H9 (cell line): ENCODE data around the gene LAIR1. TPM values are rescaled to one million over a fixed set of nuclear protein-coding genes. Genes with fewer than 3 reads are reported as not detected.

Experiments used
- DNase-seq: peaks from one replicate; pipeline ENCODE4 v3.0.0-alpha.2; 2017
- H2AFZ ChIP-seq: one replicate; pipeline ENCODE4 v1.6.1; 2013; ENCODE audit warnings: mild to moderate bottlenecking, low read length, control low read depth, moderate library complexity
- H2AK5ac ChIP-seq: 2 replicates; pipeline ENCODE4 v1.6.1; 2013; ENCODE audit warnings: low read length, control low read depth, mixed read lengths; ENCODE audit not compliant: insufficient read length
- H2BK120ac ChIP-seq: one replicate; pipeline ENCODE4 v1.6.1; 2013; ENCODE audit warnings: low read depth, mild to moderate bottlenecking, low read length, control low read depth, inconsistent platforms; ENCODE audit not compliant: poor library complexity, severe bottlenecking
- H2BK12ac ChIP-seq: 2 replicates; pipeline ENCODE4 v1.6.1; 2013; ENCODE audit warnings: low read length, control low read depth, mixed read lengths, low read depth; ENCODE audit not compliant: insufficient read length
- H2BK15ac ChIP-seq: 2 replicates; pipeline ENCODE4 v1.6.1; 2013; ENCODE audit warnings: low read depth, low read length, control low read depth
- H2BK20ac ChIP-seq: one replicate; pipeline ENCODE4 v1.6.1; 2013; ENCODE audit warnings: low read depth, mild to moderate bottlenecking, low read length, control low read depth, inconsistent platforms; ENCODE audit not compliant: poor library complexity, severe bottlenecking
- H2BK5ac ChIP-seq: 2 replicates; pipeline ENCODE4 v1.6.1; 2013; ENCODE audit warnings: low read length, control low read depth, mixed read lengths; ENCODE audit not compliant: insufficient read length
- H3K14ac ChIP-seq: 2 replicates; pipeline ENCODE4 v1.6.1; 2013; ENCODE audit warnings: low read length, control low read depth; ENCODE audit not compliant: insufficient read depth
- H3K18ac ChIP-seq: 2 replicates; pipeline ENCODE4 v1.6.1; 2013; ENCODE audit warnings: low read depth, mild to moderate bottlenecking, mixed read lengths, low read length, control low read depth; ENCODE audit not compliant: insufficient read length
- H3K23ac ChIP-seq: 2 replicates; pipeline ENCODE4 v1.6.1; 2013; ENCODE audit warnings: low read length, control low read depth, mixed read lengths, low read depth; ENCODE audit not compliant: insufficient read length
- H3K23me2 ChIP-seq: 2 replicates; pipeline ENCODE4 v1.6.1; 2013; ENCODE audit warnings: low read depth, mild to moderate bottlenecking, mixed read lengths, low read length, control low read depth; ENCODE audit not compliant: insufficient read length, poor library complexity, severe bottlenecking
- H3K27ac ChIP-seq: 2 replicates; pipeline ENCODE4 v1.5.1; 2013; ENCODE audit warnings: low read length, control low read depth, mixed read lengths, low read depth; ENCODE audit not compliant: insufficient read length
- H3K27me3 ChIP-seq: 2 replicates; pipeline ENCODE4 v1.6.1; 2013; ENCODE audit warnings: low read length, control low read depth, inconsistent platforms; ENCODE audit not compliant: insufficient read depth
- H3K4ac ChIP-seq: 2 replicates; pipeline ENCODE4 v1.6.1; 2013; ENCODE audit warnings: low read depth, mild to moderate bottlenecking, control low read depth, inconsistent platforms, low read length, moderate library complexity
- H3K4me1 ChIP-seq: 2 replicates; pipeline ENCODE4 v1.6.1; 2013; ENCODE audit warnings: low read length, control low read depth, inconsistent platforms; ENCODE audit not compliant: insufficient read depth
- H3K4me2 ChIP-seq: 2 replicates; pipeline ENCODE4 v1.6.1; 2013; ENCODE audit warnings: low read length, control low read depth, mixed read lengths; ENCODE audit not compliant: insufficient read length, insufficient read depth
- H3K56ac ChIP-seq: 2 replicates; pipeline ENCODE4 v1.6.1; 2013; ENCODE audit warnings: low read depth, mild to moderate bottlenecking, mixed read lengths, low read length, control low read depth; ENCODE audit not compliant: insufficient read length
- H3K79me1 ChIP-seq: 2 replicates; pipeline ENCODE4 v1.6.1; 2013; ENCODE audit warnings: low read depth, mild to moderate bottlenecking, moderate library complexity, low read length, control low read depth, inconsistent platforms; ENCODE audit not compliant: insufficient read depth, poor library complexity, severe bottlenecking
- H3K79me2 ChIP-seq: 2 replicates; pipeline ENCODE4 v1.6.1; 2013; ENCODE audit warnings: low read length, control low read depth, inconsistent platforms; ENCODE audit not compliant: insufficient read depth
- H3K9ac ChIP-seq: 2 replicates; pipeline ENCODE4 v1.6.1; 2013; ENCODE audit warnings: low read length, control low read depth, mixed read lengths; ENCODE audit not compliant: insufficient read length; ENCODE audit errors: extremely low read depth
- H3K9me3 ChIP-seq: one replicate; pipeline ENCODE4 v1.6.1; 2013; ENCODE audit warnings: low read depth, low read length, inconsistent platforms; ENCODE audit not compliant: control insufficient read depth
- H3T11ph ChIP-seq: one replicate; pipeline ENCODE4 v1.6.1; 2013; ENCODE audit warnings: mild to moderate bottlenecking, low read length, control low read depth, inconsistent platforms
- H4K20me1 ChIP-seq: one replicate; pipeline ENCODE4 v1.6.1; 2013; ENCODE audit not compliant: control insufficient read depth, insufficient read length, insufficient read depth
- H4K5ac ChIP-seq: 2 replicates; pipeline ENCODE4 v1.6.1; 2013; ENCODE audit warnings: low read depth, mild to moderate bottlenecking, mixed read lengths, low read length, control low read depth; ENCODE audit not compliant: insufficient read length
- H4K8ac ChIP-seq: replicated peaks from 2 replicates; pipeline ENCODE4 v1.6.1; 2013; ENCODE audit warnings: low read length, control low read depth, mixed read lengths, low read depth; ENCODE audit not compliant: insufficient read length
- H4K91ac ChIP-seq: 2 replicates; pipeline ENCODE4 v1.6.1; 2013; ENCODE audit warnings: low read depth, mild to moderate bottlenecking, moderate library complexity, mixed read lengths, low read length, control low read depth; ENCODE audit not compliant: insufficient read length
- H3K27ac Mint-ChIP-seq, 3 experiments: 2 replicates in 2 of 3; 3 replicates in 1 of 3; pipeline ENCODE4 v1.8.0; 2020 to 2021; ENCODE audit warnings: mixed read lengths in 3 of 3, mild to moderate bottlenecking in 1 of 3, moderate library complexity in 1 of 3
- H3K27me3 Mint-ChIP-seq: 2 replicates; pipeline ENCODE4 v1.8.0; 2021; ENCODE audit warnings: low read depth, mild to moderate bottlenecking, moderate library complexity, mixed read lengths
- H3K36me3 Mint-ChIP-seq, 3 experiments: 2 replicates in 2 of 3; 3 replicates in 1 of 3; pipeline ENCODE4 v1.8.0; 2020 to 2021; ENCODE audit warnings: low read depth in 3 of 3, mixed read lengths in 3 of 3; ENCODE audit not compliant: insufficient read depth in 1 of 3
- H3K4me1 Mint-ChIP-seq, 2 experiments: 2 replicates each; pipeline ENCODE4 v1.8.0; 2020; ENCODE audit warnings: mixed read lengths in 2 of 2
- H3K4me3 Mint-ChIP-seq, 2 experiments: 2 replicates in 1 of 2; 3 replicates in 1 of 2; pipeline ENCODE4 v1.8.0; 2020 to 2021; ENCODE audit warnings: mild to moderate bottlenecking in 2 of 2, mixed read lengths in 2 of 2, moderate library complexity in 1 of 2
- H3K9me3 Mint-ChIP-seq, 2 experiments: 2 replicates in 1 of 2; 3 replicates in 1 of 2; pipeline ENCODE4 v1.8.0; 2020; ENCODE audit warnings: mild to moderate bottlenecking in 2 of 2, mixed read lengths in 2 of 2, moderate library complexity in 1 of 2
- WGBS: extraction: QIAGEN DNeasy Blood & Tissue Kit; methylation state at CpG from one replicate; pipeline ENCODE4 v1.1.7; 2013; ENCODE audit warnings: missing lambda C conversion rate, low lambda C conversion rate, mixed read lengths; ENCODE audit not compliant: insufficient read length; ENCODE audit errors: extremely low coverage; 5-methylcytosine and 5-hydroxymethylcytosine counted together
- total RNA-seq: library from RNA; stranded (reverse); gene quantifications from 2 replicates; pipeline ENCODE4 v1.2.1, GENCODE V29; 2021
- TF ChIP-seq, protein P1 (sequence below): fragments of 200-600 bp; sonication (generic); conservative IDR thresholded peaks from 3 replicates; pipeline ENCODE4 v1.8.0; 2021; ENCODE audit warnings: antibody characterized with exemption, mild to moderate bottlenecking

The LAIR1 gene
- total RNA-seq, 1 experiment from 2014 or later: not detected

DNA sequence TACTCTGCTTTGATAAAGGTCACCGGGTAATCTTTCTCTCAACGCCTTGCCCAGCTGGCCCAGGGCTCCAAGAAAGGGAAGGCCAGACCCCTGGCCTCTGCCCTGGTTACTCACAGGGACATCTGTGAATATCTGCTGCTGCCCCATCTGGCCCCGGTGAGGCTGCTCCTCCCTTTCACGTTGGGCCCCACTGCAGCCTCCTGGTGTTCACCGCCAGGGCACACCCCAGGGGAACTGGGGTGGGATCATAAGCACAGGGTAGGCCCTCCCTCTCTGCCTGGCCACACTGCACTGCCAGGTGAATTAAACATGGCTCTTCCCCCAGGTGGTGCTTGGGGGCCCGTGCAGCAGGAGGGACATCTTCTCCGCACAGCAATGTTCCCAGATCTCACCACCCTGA lies 12.7 kb downstream of the LAIR1 start:
- Histone ChIP-seq H2BK120ac (no peak overlapping the region), H2BK15ac (no peak overlapping the region), H3K18ac (no peak overlapping the region), H2BK12ac (no peak overlapping the region), H3K23me2 (no peaks in the 10 kb centered on the region), H3K27me3 (no peaks in the 10 kb centered on the region), H3K9me3 (no peaks in the 10 kb centered on the region), H4K5ac (no peak overlapping the region), H4K8ac (no peak overlapping the region), H2AK5ac (no peak overlapping the region), H3K4ac (no peak overlapping the region), H3K79me2 (no peaks in the 10 kb centered on the region), H3K9ac (no peak overlapping the region), H2AFZ (no peak overlapping the region), H3K14ac (no peak overlapping the region), H3K4me2 (no peak overlapping the region), H2BK5ac (no peak overlapping the region), H3K4me1 (no peaks in the 10 kb centered on the region), H4K91ac (no peak overlapping the region), H4K20me1 (no peaks in the 10 kb centered on the region), H3K23ac (no peak overlapping the region), H3K56ac (no peak overlapping the region), H3K79me1 (no peaks in the 10 kb centered on the region), H3K27ac (no peak overlapping the region), H2BK20ac (no peak overlapping the region), H3T11ph (no peak overlapping the region)
- H3K27me3 Mint-ChIP-seq: peaks cover 41% of the 10 kb centered on the region
- no peak for DNase-seq
- WGBS: no CpG with 5 or more reads among the region's 7 CpGs
- peaks cover 0 to 54% of the 10 kb centered on the region in 2 experiments; a peak in 3 of 5 replicates for H3K9me3 Mint-ChIP-seq
- H3K4me1 Mint-ChIP-seq: 0 out of 4 replicates have a peak, but pooled peaks cover 0 to under 1% of the 10 kb centered on the region in 2 experiments
- H3K36me3 Mint-ChIP-seq: no peaks in the 10 kb centered on the region
- TF ChIP-seq, protein P1, sequence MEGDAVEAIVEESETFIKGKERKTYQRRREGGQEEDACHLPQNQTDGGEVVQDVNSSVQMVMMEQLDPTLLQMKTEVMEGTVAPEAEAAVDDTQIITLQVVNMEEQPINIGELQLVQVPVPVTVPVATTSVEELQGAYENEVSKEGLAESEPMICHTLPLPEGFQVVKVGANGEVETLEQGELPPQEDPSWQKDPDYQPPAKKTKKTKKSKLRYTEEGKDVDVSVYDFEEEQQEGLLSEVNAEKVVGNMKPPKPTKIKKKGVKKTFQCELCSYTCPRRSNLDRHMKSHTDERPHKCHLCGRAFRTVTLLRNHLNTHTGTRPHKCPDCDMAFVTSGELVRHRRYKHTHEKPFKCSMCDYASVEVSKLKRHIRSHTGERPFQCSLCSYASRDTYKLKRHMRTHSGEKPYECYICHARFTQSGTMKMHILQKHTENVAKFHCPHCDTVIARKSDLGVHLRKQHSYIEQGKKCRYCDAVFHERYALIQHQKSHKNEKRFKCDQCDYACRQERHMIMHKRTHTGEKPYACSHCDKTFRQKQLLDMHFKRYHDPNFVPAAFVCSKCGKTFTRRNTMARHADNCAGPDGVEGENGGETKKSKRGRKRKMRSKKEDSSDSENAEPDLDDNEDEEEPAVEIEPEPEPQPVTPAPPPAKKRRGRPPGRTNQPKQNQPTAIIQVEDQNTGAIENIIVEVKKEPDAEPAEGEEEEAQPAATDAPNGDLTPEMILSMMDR: no peak
- H3K4me3 Mint-ChIP-seq: no peak overlapping the region
- H3K27ac Mint-ChIP-seq: no peak overlapping the region
